ENCODE measurements around the gene ANO8. TPM values are rescaled to one million over a fixed set of nuclear protein-coding genes. Genes with fewer than 3 reads are reported as not detected.

ANO8 gene
- total and polyA plus RNA-seq, 2 experiments from 2014 or later = 1.1 to 7.3 TPM

DNA sequence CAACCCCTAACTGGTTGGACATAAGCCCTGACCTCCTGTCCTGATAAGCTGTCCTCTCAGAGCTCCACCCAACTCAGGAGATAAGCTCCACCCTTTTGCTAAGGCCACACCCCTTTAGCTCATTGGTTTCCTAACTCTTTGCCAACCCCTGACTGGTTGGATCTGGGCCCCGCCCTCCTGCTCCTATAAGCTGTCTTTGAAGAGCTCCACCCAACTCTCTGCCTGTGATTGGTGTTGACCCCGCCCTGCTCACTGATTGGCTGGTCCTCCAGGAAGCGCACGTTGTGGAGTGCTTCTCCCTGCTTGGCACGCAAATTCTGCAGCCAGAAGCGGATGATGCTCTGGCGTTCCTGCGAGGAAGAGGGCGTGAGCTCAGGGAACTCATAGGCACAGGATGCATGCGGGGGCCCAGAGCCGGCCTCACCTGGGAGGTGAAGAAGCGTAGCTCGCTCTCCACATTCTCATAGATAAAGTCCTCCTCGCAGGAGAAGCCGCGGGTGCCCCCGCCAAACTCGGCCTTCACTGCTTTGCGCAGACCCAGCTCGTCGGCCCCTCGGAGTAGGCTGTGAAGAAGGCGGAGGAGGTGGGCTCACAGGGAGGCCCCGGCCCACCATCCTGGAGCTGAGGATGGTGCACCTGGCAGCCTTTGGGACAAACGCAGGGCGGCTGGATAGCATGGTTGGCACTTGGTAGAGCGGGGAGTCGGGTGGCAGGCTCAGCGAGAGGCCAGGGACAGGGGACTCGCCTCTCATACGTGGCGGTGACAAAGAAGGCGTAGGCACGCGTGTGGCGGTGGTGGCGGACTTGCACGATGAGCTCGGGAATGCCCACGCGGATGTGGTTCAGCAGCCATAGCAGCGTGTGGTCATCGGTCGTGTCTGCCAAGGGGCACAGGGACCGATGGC lies 1.7 kb downstream of the ANO8 start:
- no peaks in the 10 kb centered on the region for H3K9me3 ChIP-seq (ENCODE audit: low read depth)
- no peak overlapping the region for H3K4me3 ChIP-seq
- H3K9me2 ChIP-seq (replicated peaks; ENCODE audit: insufficient read depth) = no peaks in the 10 kb centered on the region
- H3K27me3 ChIP-seq = no peaks in the 10 kb centered on the region
- 96% methylated on average over 44 of the region's 45 CpGs for WGBS (ENCODE audit: low lambda C conversion rate, missing lambda C conversion rate)
- H3K79me2 ChIP-seq = peaks cover 11% of the 10 kb centered on the region
- TF ChIP-seq EZH2phosphoT487 (IDR thresholded peaks at IDR 0.05; ENCODE audit: low read depth, severe bottlenecking, unreplicated experiment) (no peak), EZH2 (IDR thresholded peaks at IDR 0.05; ENCODE audit: borderline replicate concordance) (no peak)
- TF ChIP-seq, protein P1, sequence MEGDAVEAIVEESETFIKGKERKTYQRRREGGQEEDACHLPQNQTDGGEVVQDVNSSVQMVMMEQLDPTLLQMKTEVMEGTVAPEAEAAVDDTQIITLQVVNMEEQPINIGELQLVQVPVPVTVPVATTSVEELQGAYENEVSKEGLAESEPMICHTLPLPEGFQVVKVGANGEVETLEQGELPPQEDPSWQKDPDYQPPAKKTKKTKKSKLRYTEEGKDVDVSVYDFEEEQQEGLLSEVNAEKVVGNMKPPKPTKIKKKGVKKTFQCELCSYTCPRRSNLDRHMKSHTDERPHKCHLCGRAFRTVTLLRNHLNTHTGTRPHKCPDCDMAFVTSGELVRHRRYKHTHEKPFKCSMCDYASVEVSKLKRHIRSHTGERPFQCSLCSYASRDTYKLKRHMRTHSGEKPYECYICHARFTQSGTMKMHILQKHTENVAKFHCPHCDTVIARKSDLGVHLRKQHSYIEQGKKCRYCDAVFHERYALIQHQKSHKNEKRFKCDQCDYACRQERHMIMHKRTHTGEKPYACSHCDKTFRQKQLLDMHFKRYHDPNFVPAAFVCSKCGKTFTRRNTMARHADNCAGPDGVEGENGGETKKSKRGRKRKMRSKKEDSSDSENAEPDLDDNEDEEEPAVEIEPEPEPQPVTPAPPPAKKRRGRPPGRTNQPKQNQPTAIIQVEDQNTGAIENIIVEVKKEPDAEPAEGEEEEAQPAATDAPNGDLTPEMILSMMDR (IDR thresholded peaks at IDR 0.05; ENCODE audit: poor library complexity) = no peak
- no peak overlapping the region for H2AFZ ChIP-seq
- DNase-seq (ENCODE audit: low spot score) = peak; percentile 47
- no peaks in the 10 kb centered on the region for H3K36me3 ChIP-seq (replicated peaks; ENCODE audit: insufficient read depth, low read depth)
- no peak overlapping the region for H3K27ac ChIP-seq
- H3K4me2 ChIP-seq = no peak overlapping the region
- H4K20me1 ChIP-seq (ENCODE audit: insufficient read depth, poor library complexity, severe bottlenecking) = no peaks in the 10 kb centered on the region
- peaks cover 25% of the 10 kb centered on the region for H3K4me1 ChIP-seq (ENCODE audit: insufficient read depth)

DNA sequence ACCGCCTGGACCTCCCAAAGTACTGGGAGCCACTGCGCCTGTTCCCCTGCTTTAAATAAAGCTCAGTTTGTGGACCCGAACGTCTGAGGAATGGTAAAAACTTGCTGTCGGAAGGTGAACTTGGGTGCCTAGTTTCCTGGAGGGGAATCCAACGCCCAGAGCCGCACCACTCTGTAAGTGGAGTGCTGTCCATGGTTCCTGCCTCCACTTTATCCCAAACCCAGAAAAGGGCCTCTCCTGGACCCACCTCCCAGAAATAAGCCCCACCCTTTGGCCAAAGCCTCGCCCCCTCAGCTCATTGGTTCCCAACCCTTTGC lies 2.3 kb downstream of the ANO8 start:
- Histone ChIP-seq H3K27me3 (no peaks in the 10 kb centered on the region), H3K4me1 (ENCODE audit: insufficient read depth) (peaks cover 25% of the 10 kb centered on the region), H3K27ac (no peak overlapping the region), H3K4me3 (no peak overlapping the region), H2AFZ (no peak overlapping the region), H4K20me1 (ENCODE audit: insufficient read depth, poor library complexity, severe bottlenecking) (no peaks in the 10 kb centered on the region), H3K9me3 (ENCODE audit: low read depth) (no peaks in the 10 kb centered on the region), H3K4me2 (no peak overlapping the region), H3K9me2 (replicated peaks; ENCODE audit: insufficient read depth) (no peaks in the 10 kb centered on the region), H3K79me2 (peaks cover 9% of the 10 kb centered on the region), H3K36me3 (replicated peaks; ENCODE audit: insufficient read depth, low read depth) (no peaks in the 10 kb centered on the region)
- no peak for DNase-seq (ENCODE audit: low spot score)
- WGBS (ENCODE audit: low lambda C conversion rate, missing lambda C conversion rate) = 94% methylated on average over 8 of the region's 8 CpGs
- TF ChIP-seq, protein P1 (IDR thresholded peaks at IDR 0.05; ENCODE audit: poor library complexity) = no peak
- TF ChIP-seq EZH2 (IDR thresholded peaks at IDR 0.05; ENCODE audit: borderline replicate concordance) (no peak), EZH2phosphoT487 (IDR thresholded peaks at IDR 0.05; ENCODE audit: low read depth, severe bottlenecking, unreplicated experiment) (no peak)

DNA sequence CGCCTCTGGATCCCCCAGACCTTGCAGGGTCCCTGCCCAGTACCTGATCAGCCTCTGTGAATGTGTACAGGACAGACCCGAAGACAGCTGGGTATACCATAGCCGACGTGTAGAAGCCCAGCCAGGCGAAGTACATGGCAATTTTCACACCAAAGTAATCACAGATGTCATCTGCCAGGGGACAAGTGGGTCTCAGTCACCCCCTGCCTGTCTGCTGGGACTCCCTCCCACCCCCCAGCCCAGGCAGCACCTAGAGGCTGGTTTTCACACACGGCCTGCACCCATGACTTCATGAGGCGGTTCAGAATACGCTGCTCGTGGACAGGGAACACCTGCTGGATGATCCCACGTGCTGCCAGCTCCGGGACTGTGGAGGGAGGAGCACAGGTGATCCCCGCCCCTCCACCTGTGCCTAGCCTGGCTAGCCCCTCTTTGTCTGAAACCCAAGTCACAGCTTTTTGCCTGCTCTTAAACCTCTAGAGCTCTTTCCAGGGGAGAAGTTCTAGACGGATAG lies 3.6 kb downstream of the ANO8 start:
- Histone ChIP-seq H3K79me2 (peaks cover 9% of the 10 kb centered on the region), H3K9me2 (replicated peaks; ENCODE audit: insufficient read depth) (no peaks in the 10 kb centered on the region), H3K36me3 (replicated peaks; ENCODE audit: insufficient read depth, low read depth) (no peaks in the 10 kb centered on the region), H4K20me1 (ENCODE audit: insufficient read depth, poor library complexity, severe bottlenecking) (no peaks in the 10 kb centered on the region), H2AFZ (no peak overlapping the region), H3K27me3 (no peaks in the 10 kb centered on the region), H3K4me3 (no peak overlapping the region), H3K4me1 (ENCODE audit: insufficient read depth) (peaks cover 25% of the 10 kb centered on the region), H3K27ac (no peak overlapping the region), H3K4me2 (no peak overlapping the region), H3K9me3 (ENCODE audit: low read depth) (no peaks in the 10 kb centered on the region)
- 83% methylated on average over 13 of the region's 13 CpGs for WGBS (ENCODE audit: low lambda C conversion rate, missing lambda C conversion rate)
- no peak for DNase-seq (ENCODE audit: low spot score)
- no peak for TF ChIP-seq EZH2 (IDR thresholded peaks at IDR 0.05; ENCODE audit: borderline replicate concordance)
- TF ChIP-seq EZH2phosphoT487 (IDR thresholded peaks at IDR 0.05; ENCODE audit: low read depth, severe bottlenecking, unreplicated experiment) = no peak
